ENCODE results near the gene TSPEAR. TPM values are rescaled to one million over a fixed set of nuclear protein-coding genes. Genes with fewer than 3 reads are reported as not detected.

Gene TSPEAR
- total and polyA plus RNA-seq, 9 of the 15 experiments (the other 6 are each of a cell fraction or from before 2014, with no cell fraction given): not detected

DNA sequence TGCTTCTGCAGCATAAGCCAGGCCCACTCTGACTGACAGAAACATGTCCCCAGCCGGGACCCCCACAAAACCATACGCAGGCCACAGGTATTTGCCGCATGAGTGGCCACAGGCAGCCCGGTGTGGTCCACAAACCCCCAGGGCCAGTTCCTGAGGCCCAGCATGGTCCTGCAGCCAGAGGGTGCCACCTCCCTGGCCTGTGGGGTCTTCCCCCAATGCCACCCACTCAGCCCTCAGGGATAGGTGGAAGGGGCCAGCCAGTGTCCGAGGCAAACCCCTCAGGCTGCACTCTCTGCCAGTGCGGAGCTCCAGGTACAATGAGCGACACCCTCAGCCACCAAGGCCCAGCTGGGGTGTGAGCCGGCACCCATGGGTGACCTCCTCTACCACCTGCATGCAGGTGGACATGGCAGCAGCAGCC lies 46.8 kb upstream of the TSPEAR start (continued):
- TF ChIP-seq BCLAF1 (IDR thresholded peaks at IDR 0.05; ENCODE audit: borderline replicate concordance in 1 of 2, control insufficient read depth in 1 of 2, low read depth in 2 of 2, low read length in 1 of 2): no peak
- no peak for TF ChIP-seq PYGO2 (tag; IDR thresholded peaks at IDR 0.05)
- no peak for TF ChIP-seq STAT6 (CRISPR knock-in tag; IDR thresholded peaks at IDR 0.05)
- TF ChIP-seq, protein P1, sequence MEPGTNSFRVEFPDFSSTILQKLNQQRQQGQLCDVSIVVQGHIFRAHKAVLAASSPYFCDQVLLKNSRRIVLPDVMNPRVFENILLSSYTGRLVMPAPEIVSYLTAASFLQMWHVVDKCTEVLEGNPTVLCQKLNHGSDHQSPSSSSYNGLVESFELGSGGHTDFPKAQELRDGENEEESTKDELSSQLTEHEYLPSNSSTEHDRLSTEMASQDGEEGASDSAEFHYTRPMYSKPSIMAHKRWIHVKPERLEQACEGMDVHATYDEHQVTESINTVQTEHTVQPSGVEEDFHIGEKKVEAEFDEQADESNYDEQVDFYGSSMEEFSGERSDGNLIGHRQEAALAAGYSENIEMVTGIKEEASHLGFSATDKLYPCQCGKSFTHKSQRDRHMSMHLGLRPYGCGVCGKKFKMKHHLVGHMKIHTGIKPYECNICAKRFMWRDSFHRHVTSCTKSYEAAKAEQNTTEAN (CRISPR knock-in tag; IDR thresholded peaks at IDR 0.05): no peak
- TF ChIP-seq, protein P2, sequence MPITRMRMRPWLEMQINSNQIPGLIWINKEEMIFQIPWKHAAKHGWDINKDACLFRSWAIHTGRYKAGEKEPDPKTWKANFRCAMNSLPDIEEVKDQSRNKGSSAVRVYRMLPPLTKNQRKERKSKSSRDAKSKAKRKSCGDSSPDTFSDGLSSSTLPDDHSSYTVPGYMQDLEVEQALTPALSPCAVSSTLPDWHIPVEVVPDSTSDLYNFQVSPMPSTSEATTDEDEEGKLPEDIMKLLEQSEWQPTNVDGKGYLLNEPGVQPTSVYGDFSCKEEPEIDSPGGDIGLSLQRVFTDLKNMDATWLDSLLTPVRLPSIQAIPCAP (CRISPR knock-in tag; IDR thresholded peaks at IDR 0.05; ENCODE audit: borderline replicate concordance): no peak
- TF ChIP-seq MAFF (IDR thresholded peaks at IDR 0.05; ENCODE audit: low read length): no peak
- TF ChIP-seq MYNN (IDR thresholded peaks at IDR 0.05): no peak
- TF ChIP-seq MYNN (CRISPR knock-in tag; IDR thresholded peaks at IDR 0.05): no peak
- TF ChIP-seq UBTF (IDR thresholded peaks at IDR 0.05; ENCODE audit: borderline replicate concordance in 1 of 2, low read depth in 2 of 2, low read length in 2 of 2): no peak
